ENCODE data around the gene ORAI1. TPM values are rescaled to one million over a fixed set of nuclear protein-coding genes. Genes with fewer than 3 reads are reported as not detected.
A peak's percentile ranks its signal among the peaks of the same experiment; 100 is the strongest.

ORAI1 gene
- total and polyA plus RNA-seq, 2 of the 13 experiments (the other 11 are each of a cell fraction or from before 2014, with no cell fraction given), result 9.2 to 17.2 TPM

- TF ChIP-seq ZBTB10 (CRISPR knock-in tag; IDR thresholded peaks at IDR 0.05; ENCODE audit: borderline replicate concordance) (no peak), GLI4 (CRISPR knock-in tag; IDR thresholded peaks at IDR 0.05; ENCODE audit: borderline replicate concordance) (no peak), IRF1 (CRISPR knock-in tag; IDR thresholded peaks at IDR 0.05; ENCODE audit: low read depth) (no peak), TRAFD1 (CRISPR knock-in tag; IDR thresholded peaks at IDR 0.05; ENCODE audit: borderline replicate concordance) (no peak), PCBP1 (IDR thresholded peaks at IDR 0.05; ENCODE audit: borderline replicate concordance, low read depth, low read length) (no peak), ZBTB46 (CRISPR knock-in tag; IDR thresholded peaks at IDR 0.05; ENCODE audit: borderline replicate concordance) (no peak), ZNF451 (CRISPR knock-in tag; IDR thresholded peaks at IDR 0.05) (peak; percentile 11; the same call in 1 of the 2 replicates), ADNP (CRISPR knock-in tag; IDR thresholded peaks at IDR 0.05) (no peak), EP300 (IDR thresholded peaks at IDR 0.05; ENCODE audit: low read depth in 2 of 2, low read length in 2 of 2) (peak in 1 of 2 experiments; percentile 37; a peak in 1 of 4 replicates), EP300 (CRISPR knock-in tag; IDR thresholded peaks at IDR 0.05; ENCODE audit: borderline replicate concordance) (no peak), ISX (CRISPR knock-in tag; conservative IDR thresholded peaks at IDR 0.05) (no peak), ZNF33B (CRISPR knock-in tag; IDR thresholded peaks at IDR 0.05) (no peak), ATF6 (CRISPR knock-in tag; conservative IDR thresholded peaks at IDR 0.05) (no peak), SMARCE1 (IDR thresholded peaks at IDR 0.05; ENCODE audit: borderline replicate concordance) (no peak), TARDBP (CRISPR knock-in tag; IDR thresholded peaks at IDR 0.05) (peak; percentile 69; the same call in 1 of the 2 replicates), THRA (CRISPR knock-in tag; IDR thresholded peaks at IDR 0.05; ENCODE audit: borderline replicate concordance) (peak; percentile 98), MIER2 (CRISPR knock-in tag; IDR thresholded peaks at IDR 0.05) (0 out of 2 replicates have a peak, but pooled peaks have one; percentile 46), HOXA5 (CRISPR knock-in tag; IDR thresholded peaks at IDR 0.05) (0 out of 2 replicates have a peak, but pooled peaks have one; percentile 58)
Measured at GRCh38 chr12:121626087-121626852, at the start of gene ORAI1 (continued).
